ENCODE data around the gene STPG3.

The STPG3 gene

DNA sequence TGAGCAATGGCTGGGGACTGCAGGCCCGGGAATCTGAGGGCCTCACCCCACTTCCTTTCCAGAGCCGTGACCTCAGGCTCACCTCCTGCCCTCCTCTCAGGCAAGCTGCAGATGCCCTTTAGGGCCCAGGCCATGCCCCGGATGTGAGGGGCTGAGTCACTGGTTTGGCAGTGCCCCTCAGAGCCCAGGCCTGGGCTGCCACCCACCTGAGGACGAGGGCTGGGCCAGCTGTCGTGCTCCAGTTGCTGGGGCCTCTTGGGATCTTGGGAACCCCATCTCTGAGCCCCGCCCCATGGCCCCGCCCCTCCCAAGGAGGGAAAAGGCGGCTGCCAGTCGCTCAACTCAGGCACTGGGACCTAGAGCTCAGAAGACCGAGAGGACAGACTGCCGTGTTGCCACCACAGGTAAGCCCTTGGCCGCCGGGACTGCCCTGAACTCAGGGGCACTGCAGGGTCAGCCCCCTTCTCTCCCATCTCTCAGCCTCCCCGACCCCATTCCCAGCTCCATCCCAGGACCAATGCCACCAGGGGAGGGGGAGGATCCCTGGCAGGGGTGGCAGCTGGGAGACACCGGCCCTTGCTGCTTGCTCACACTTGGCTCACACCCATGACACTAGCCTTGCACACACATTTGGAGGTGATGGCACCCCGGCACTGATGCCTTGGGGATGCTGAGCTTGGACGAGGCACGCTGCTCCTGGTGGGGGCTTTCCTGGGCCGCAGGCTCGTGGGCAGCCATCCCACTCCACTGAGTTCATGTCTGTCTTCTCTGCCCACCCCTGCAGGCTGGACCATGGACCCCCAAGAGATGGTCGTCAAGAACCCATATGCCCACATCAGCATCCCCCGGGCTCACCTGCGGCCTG is 26.0 kb upstream of the STPG3 start, which contains the start of gene CYSRT1:
Gene CYSRT1, plus strand, starts transcription at position 345 of the 865 bp plus-strand sequence. Its CDS starts 448 bp downstream, at position 793.
- H3K4me3 Mint-ChIP-seq, result peak within 1 kb of the TSS; percentile 75
- H3K4me1 Mint-ChIP-seq, result peaks cover 14% of the 10 kb centered on the region
- DNase-seq, result no peak
- no peak within 1 kb of the TSS for H3K27ac Mint-ChIP-seq
- H3K9me3 Mint-ChIP-seq, result no peaks in the 10 kb centered on the region
- TF ChIP-seq, protein P1, sequence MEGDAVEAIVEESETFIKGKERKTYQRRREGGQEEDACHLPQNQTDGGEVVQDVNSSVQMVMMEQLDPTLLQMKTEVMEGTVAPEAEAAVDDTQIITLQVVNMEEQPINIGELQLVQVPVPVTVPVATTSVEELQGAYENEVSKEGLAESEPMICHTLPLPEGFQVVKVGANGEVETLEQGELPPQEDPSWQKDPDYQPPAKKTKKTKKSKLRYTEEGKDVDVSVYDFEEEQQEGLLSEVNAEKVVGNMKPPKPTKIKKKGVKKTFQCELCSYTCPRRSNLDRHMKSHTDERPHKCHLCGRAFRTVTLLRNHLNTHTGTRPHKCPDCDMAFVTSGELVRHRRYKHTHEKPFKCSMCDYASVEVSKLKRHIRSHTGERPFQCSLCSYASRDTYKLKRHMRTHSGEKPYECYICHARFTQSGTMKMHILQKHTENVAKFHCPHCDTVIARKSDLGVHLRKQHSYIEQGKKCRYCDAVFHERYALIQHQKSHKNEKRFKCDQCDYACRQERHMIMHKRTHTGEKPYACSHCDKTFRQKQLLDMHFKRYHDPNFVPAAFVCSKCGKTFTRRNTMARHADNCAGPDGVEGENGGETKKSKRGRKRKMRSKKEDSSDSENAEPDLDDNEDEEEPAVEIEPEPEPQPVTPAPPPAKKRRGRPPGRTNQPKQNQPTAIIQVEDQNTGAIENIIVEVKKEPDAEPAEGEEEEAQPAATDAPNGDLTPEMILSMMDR (IDR thresholded peaks at IDR 0.05), result no peak
- H3K27me3 Mint-ChIP-seq (ENCODE audit: low read depth, poor library complexity), result peaks cover 4% of the 10 kb centered on the region
- H3K36me3 Mint-ChIP-seq (ENCODE audit: low read depth), result no peaks in the 10 kb centered on the region

DNA sequence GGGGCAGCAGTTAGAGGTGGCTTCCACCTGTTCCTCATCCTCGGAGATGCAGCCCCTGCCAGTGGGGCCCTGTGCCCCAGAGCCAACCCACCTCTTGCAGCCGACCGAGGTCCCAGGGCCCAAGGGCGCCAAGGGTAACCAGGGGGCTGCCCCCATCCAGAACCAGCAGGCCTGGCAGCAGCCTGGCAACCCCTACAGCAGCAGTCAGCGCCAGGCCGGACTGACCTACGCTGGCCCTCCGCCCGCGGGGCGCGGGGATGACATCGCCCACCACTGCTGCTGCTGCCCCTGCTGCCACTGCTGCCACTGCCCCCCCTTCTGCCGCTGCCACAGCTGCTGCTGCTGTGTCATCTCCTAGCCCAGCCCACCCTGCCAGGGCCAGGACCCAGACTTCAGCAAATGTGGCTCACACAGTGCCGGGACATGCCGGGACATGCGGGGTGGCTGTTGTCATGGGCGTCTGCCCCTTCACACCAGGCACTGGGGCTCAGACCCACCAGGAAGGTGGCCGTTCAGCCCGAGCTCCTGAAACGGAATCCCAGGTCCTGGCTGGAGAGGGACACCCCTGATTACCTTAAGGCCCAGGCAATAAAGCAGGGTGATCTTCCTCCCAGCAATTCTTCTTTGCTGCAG is 25.3 kb upstream of the STPG3 start:
- Mint-ChIP-seq H3K27me3 (ENCODE audit: low read depth, poor library complexity) (peaks cover 4% of the 10 kb centered on the region), H3K9me3 (no peaks in the 10 kb centered on the region), H3K36me3 (ENCODE audit: low read depth) (no peaks in the 10 kb centered on the region), H3K27ac (no peak overlapping the region), H3K4me1 (peaks cover 14% of the 10 kb centered on the region), H3K4me3 (no peak overlapping the region)
- TF ChIP-seq, protein P1 (IDR thresholded peaks at IDR 0.05), result no peak
- no peak for DNase-seq

DNA sequence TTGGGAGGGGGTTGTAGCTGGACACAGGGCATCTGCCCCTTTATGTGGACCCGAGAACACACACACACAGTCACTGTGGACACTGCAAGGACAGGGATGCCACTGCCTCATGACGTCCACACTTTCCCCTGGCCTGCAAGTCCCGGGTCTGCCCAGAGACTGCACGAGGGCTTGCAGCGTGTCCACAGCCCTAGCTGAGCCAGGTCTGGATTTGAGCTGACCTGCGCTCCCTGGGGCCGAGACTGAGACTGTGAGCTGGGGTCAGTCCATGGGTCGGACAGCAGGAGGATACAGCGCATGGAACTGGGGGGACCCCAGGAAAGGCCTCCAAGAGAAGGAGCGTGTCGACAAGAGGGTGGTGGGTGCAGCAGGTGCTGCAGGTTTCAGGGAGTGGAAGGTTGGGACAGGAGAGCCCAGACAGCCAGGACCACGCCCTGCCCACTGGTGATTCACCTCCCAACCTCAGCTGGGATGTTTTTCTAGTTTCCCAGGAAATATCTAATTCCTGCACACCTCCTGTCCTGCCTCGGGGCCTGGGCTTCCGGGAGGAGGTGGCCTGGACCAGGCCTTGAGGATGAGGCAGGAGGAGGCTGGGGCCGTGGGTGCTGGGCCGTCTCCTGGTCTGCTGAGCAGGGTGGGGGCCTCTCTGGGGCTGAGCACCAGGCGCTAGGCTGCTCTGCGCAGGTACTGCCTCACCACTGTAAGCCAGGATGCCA is 24.6 kb upstream of the STPG3 start:
- Mint-ChIP-seq H3K27me3 (ENCODE audit: low read depth, poor library complexity) (peaks cover 4% of the 10 kb centered on the region), H3K4me1 (peaks cover 14% of the 10 kb centered on the region), H3K9me3 (no peaks in the 10 kb centered on the region), H3K36me3 (ENCODE audit: low read depth) (no peaks in the 10 kb centered on the region), H3K4me3 (no peak overlapping the region), H3K27ac (no peak overlapping the region)
- TF ChIP-seq, protein P1 (IDR thresholded peaks at IDR 0.05), result no peak
- no peak for DNase-seq

DNA sequence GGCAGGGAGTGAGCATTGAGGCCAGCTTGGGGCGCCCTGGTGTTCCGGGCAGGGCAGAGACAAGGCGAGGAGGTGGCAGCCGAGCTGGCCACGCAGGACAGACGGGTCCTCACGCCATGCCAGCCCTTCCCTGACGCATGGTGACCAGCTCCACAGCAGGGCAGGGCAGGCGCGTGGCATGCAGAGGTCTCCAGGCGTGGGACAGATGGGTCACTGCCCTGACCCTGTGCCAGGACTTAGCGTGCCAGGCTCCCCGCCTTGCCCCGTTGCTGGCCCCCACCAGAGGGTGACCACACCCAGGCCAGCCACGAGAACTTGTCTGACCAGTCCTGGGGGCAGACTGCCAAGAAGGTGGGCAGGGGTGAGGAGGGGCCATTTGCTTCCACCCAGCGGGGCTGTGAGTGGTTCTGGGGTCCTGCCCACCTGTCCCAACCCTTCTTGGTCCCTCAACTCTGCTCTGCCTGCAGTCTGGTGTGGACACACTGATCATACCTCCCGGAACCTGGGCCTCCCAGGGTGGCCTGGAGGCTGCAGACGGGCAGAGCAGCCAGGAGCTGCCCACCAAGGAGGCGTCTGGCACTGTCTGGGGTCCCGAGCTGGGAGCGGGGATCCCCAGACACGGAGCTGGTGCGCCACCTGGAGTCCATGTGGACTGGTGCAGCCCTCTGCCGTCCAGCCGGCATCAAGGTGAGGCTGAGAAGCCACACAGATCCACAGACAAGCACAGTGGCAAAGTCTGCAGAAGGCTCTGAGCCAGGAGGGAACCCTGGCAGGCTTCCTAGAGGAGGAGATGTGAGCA is 23.8 kb upstream of the STPG3 start, which contains the start of gene RNF224:
Gene RNF224, plus strand, starts transcription at position 449 of the 799 bp plus-strand sequence. CDS start 834 bp downstream, outside the sequence.
- Mint-ChIP-seq H3K4me1 (peaks cover 14% of the 10 kb centered on the region), H3K27ac (no peak within 1 kb of the TSS), H3K4me3 (peak within 1 kb of the TSS; percentile 46), H3K27me3 (ENCODE audit: low read depth, poor library complexity) (peaks cover 4% of the 10 kb centered on the region), H3K36me3 (ENCODE audit: low read depth) (no peaks in the 10 kb centered on the region), H3K9me3 (no peaks in the 10 kb centered on the region)
- DNase-seq, result peak; percentile 89
- TF ChIP-seq, protein P1 (IDR thresholded peaks at IDR 0.05), result peak; percentile 83

DNA sequence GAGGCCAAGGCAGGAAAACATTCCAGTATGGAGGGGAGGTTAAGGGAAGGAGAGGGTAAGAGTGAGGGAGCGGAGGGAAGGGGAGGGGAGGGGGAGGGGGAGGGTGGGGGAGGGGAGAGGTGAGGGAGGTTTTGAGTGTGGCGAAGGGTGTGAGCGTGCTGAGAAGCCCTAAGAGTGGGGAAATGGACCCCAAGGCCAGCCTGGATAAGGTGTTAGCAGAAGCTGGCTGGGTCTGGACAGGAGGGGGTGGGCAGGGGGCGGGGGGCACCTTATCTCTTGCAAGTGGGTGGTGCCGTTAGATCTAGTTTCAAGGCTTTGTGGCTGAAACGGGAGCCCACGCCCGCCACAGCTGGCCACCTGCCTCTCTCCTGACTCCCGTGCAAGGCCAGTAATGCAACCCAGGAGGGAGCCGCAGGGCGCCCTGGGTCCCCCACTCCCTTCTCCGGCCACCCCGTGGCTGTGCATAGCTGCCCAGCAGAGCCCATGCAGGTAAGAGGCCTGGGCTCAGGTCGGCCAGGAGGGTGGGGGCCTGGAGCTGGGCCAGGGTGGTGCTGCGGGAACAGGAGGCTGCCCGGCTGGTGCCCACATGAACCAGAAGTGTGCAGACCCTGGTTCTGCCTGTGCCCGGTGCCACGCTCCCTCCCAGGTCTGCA is 23.1 kb upstream of the STPG3 start:
- Mint-ChIP-seq H3K4me1 (peaks cover 14% of the 10 kb centered on the region), H3K4me3 (peak overlapping the region; percentile 46), H3K27ac (no peak overlapping the region), H3K27me3 (ENCODE audit: low read depth, poor library complexity) (peaks cover under 1% of the 10 kb centered on the region), H3K36me3 (ENCODE audit: low read depth) (no peaks in the 10 kb centered on the region), H3K9me3 (no peaks in the 10 kb centered on the region)
- no peak for DNase-seq
- TF ChIP-seq, protein P1 (IDR thresholded peaks at IDR 0.05), result no peak

Measured in nephron progenitor cell (in vitro differentiated cells).